ENCODE data around the gene SHB.
A peak's percentile ranks its signal among the peaks of the same experiment; 100 is the strongest.

SHB gene

GRCh38 chr9:37909326-37909725 lies 159.7 kb downstream of the SHB start:
- no peak overlapping the region for H3K4me3 ChIP-seq (ENCODE audit: low read depth, low read length)
- no peak for DNase-seq (ENCODE audit: low read depth)
- in situ Hi-C loops (cut with HindIII; ENCODE audit: low sequenced_read_pairs) = loop anchor here (25.0 kb wide), 1 partner anchor 328 kb away; no protein-coding TSS in a partner anchor
- no peak for TF ChIP-seq CTCF (IDR thresholded peaks at IDR 0.05; ENCODE audit: low read depth, low read length, missing control alignments)

- H3K4me3 ChIP-seq (ENCODE audit: low read depth, low read length) = no peak overlapping the region
- no peak for TF ChIP-seq CTCF (IDR thresholded peaks at IDR 0.05; ENCODE audit: low read depth, low read length, missing control alignments)
- DNase-seq (ENCODE audit: low read depth) = no peak
- in situ Hi-C loops (cut with HindIII; ENCODE audit: low sequenced_read_pairs) = loop anchor here (25.0 kb wide), 1 partner anchor 329 kb away; no protein-coding TSS in a partner anchor
Measured at GRCh38 chr9:37908698-37909186, 160.3 kb downstream of the SHB start.

GRCh38 chr9:37908283-37908682 lies 160.7 kb downstream of the SHB start:
- no peak for DNase-seq (ENCODE audit: low read depth)
- H3K4me3 ChIP-seq (ENCODE audit: low read depth, low read length) = no peak overlapping the region
- in situ Hi-C loops (cut with HindIII; ENCODE audit: low sequenced_read_pairs) = loop anchor here (25.0 kb wide), 1 partner anchor 329 kb away; no protein-coding TSS in a partner anchor
- no peak for TF ChIP-seq CTCF (IDR thresholded peaks at IDR 0.05; ENCODE audit: low read depth, low read length, missing control alignments)

GRCh38 chr9:37906312-37907239 lies 162.5 kb downstream of the SHB start:
- in situ Hi-C loops (cut with HindIII; ENCODE audit: low sequenced_read_pairs) = loop anchor here (25.0 kb wide), 1 partner anchor 331 kb away; no protein-coding TSS in a partner anchor
- no peak for DNase-seq (ENCODE audit: low read depth)
- TF ChIP-seq CTCF (IDR thresholded peaks at IDR 0.05; ENCODE audit: low read depth, low read length, missing control alignments) = no peak
- H3K4me3 ChIP-seq (ENCODE audit: low read depth, low read length) = no peak overlapping the region

GRCh38 chr9:37905776-37906175 lies 163.3 kb downstream of the SHB start:
- no peak overlapping the region for H3K4me3 ChIP-seq (ENCODE audit: low read depth, low read length)
- DNase-seq (ENCODE audit: low read depth) = no peak
- no peak for TF ChIP-seq CTCF (IDR thresholded peaks at IDR 0.05; ENCODE audit: low read depth, low read length, missing control alignments)
- in situ Hi-C loops (cut with HindIII; ENCODE audit: low sequenced_read_pairs) = loop anchor here (25.0 kb wide), 1 partner anchor 332 kb away; no protein-coding TSS in a partner anchor

- peak overlapping the region; percentile 73 for H3K4me3 ChIP-seq (ENCODE audit: low read depth, low read length)
- in situ Hi-C loops (cut with HindIII; ENCODE audit: low sequenced_read_pairs) = loop anchor here (25.0 kb wide), 1 partner anchor 332 kb away; no protein-coding TSS in a partner anchor
- DNase-seq (ENCODE audit: low read depth) = no peak
- no peak for TF ChIP-seq CTCF (IDR thresholded peaks at IDR 0.05; ENCODE audit: low read depth, low read length, missing control alignments)
Measured at GRCh38 chr9:37905131-37905505, 163.9 kb downstream of the SHB start.
